ENCODE results near the gene PARVB. TPM values are rescaled to one million over a fixed set of nuclear protein-coding genes. Genes with fewer than 3 reads are reported as not detected.

The PARVB gene, protein sequence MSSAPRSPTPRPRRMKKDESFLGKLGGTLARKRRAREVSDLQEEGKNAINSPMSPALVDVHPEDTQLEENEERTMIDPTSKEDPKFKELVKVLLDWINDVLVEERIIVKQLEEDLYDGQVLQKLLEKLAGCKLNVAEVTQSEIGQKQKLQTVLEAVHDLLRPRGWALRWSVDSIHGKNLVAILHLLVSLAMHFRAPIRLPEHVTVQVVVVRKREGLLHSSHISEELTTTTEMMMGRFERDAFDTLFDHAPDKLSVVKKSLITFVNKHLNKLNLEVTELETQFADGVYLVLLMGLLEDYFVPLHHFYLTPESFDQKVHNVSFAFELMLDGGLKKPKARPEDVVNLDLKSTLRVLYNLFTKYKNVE
- total RNA-seq (8.0 and 10.2 TPM in 2 replicates), polyA plus RNA-seq (11.2 and 13.9 TPM in 2 replicates)

DNA sequence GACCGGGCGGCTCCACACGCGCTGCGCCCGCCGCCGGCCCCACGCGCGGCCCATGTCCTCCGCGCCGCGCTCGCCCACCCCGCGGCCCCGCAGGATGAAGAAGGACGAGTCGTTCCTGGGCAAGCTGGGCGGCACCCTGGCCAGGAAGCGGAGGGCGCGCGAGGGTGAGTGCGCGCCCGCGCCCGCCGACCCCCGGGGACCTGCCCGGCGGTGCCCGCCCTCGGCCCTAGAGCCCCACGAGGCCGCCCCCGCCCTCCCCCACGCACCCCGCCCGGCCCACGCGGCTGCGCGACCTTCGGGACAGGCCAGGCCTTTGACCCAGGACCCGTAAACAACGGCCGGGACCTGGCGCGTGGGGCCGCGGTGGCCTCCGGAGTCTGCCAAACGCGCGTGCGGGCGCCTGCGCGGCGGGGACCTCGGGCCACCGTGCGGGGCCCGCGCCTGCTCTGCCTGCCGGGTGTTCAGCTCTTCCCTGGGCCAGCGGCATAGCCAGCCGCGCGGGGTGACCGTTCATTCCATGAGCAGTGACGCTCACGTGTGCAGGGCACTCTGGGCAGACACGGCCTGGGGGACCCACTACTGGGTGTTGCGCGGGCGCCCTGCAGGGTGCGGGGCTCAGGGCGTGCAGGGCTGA is at the start of gene PARVB:
TSS of gene PARVB (plus strand) at position 15 of the 634 bp plus-strand sequence. CDS start at position 53, 38 bp downstream.
- peak; percentile 51 for DNase-seq (ENCODE audit: low spot score)
- no peaks in the 10 kb centered on the region for H4K20me1 ChIP-seq (ENCODE audit: insufficient read depth, poor library complexity, severe bottlenecking)
- no peak for TF ChIP-seq CTCF (IDR thresholded peaks at IDR 0.05; ENCODE audit: poor library complexity)
- TF ChIP-seq EZH2 (IDR thresholded peaks at IDR 0.05; ENCODE audit: borderline replicate concordance), result no peak
- TF ChIP-seq EZH2phosphoT487 (IDR thresholded peaks at IDR 0.05; ENCODE audit: low read depth, severe bottlenecking, unreplicated experiment), result no peak

GRCh38 chr22:43975041-43975440 is 49.1 kb upstream of the PARVB start:
- H3K4me3 ChIP-seq, result no peak overlapping the region
- H3K27ac ChIP-seq, result no peak overlapping the region
- no peaks in the 10 kb centered on the region for H3K9me2 ChIP-seq (replicated peaks; ENCODE audit: insufficient read depth)
- H3K79me2 ChIP-seq, result no peaks in the 10 kb centered on the region
- H3K4me2 ChIP-seq, result no peak overlapping the region
- H3K27me3 ChIP-seq, result no peaks in the 10 kb centered on the region
- no peak for TF ChIP-seq CTCF (IDR thresholded peaks at IDR 0.05; ENCODE audit: poor library complexity)
- no peak for TF ChIP-seq EZH2phosphoT487 (IDR thresholded peaks at IDR 0.05; ENCODE audit: low read depth, severe bottlenecking, unreplicated experiment)
- no peak for TF ChIP-seq EZH2 (IDR thresholded peaks at IDR 0.05; ENCODE audit: borderline replicate concordance)
- no peaks in the 10 kb centered on the region for H3K4me1 ChIP-seq (ENCODE audit: insufficient read depth)
- no peaks in the 10 kb centered on the region for H4K20me1 ChIP-seq (ENCODE audit: insufficient read depth, poor library complexity, severe bottlenecking)
- H3K36me3 ChIP-seq (replicated peaks; ENCODE audit: insufficient read depth, low read depth), result no peaks in the 10 kb centered on the region
- 86% methylated on average over 4 of the region's 4 CpGs for WGBS (ENCODE audit: low lambda C conversion rate, missing lambda C conversion rate)
- no peaks in the 10 kb centered on the region for H3K9me3 ChIP-seq (ENCODE audit: low read depth)
- H2AFZ ChIP-seq, result no peak overlapping the region
- DNase-seq (ENCODE audit: low spot score), result no peak

More for the DNA sequence above, at the start of gene PARVB:
- Histone ChIP-seq H2AFZ (peak within 1 kb of the TSS; percentile 98), H3K4me1 (ENCODE audit: insufficient read depth) (peaks cover 5% of the 10 kb centered on the region), H3K27me3 (no peaks in the 10 kb centered on the region), H3K79me2 (no peaks in the 10 kb centered on the region), H3K9me2 (replicated peaks; ENCODE audit: insufficient read depth) (no peaks in the 10 kb centered on the region), H3K4me3 (peak within 1 kb of the TSS; percentile 61), H3K36me3 (replicated peaks; ENCODE audit: insufficient read depth, low read depth) (no peaks in the 10 kb centered on the region), H3K4me2 (peak within 1 kb of the TSS; percentile 98), H3K27ac (peak within 1 kb of the TSS; percentile 31), H3K9me3 (ENCODE audit: low read depth) (no peaks in the 10 kb centered on the region)
- WGBS (ENCODE audit: low lambda C conversion rate, missing lambda C conversion rate), result 5% methylated on average over 59 of the region's 83 CpGs

DNA sequence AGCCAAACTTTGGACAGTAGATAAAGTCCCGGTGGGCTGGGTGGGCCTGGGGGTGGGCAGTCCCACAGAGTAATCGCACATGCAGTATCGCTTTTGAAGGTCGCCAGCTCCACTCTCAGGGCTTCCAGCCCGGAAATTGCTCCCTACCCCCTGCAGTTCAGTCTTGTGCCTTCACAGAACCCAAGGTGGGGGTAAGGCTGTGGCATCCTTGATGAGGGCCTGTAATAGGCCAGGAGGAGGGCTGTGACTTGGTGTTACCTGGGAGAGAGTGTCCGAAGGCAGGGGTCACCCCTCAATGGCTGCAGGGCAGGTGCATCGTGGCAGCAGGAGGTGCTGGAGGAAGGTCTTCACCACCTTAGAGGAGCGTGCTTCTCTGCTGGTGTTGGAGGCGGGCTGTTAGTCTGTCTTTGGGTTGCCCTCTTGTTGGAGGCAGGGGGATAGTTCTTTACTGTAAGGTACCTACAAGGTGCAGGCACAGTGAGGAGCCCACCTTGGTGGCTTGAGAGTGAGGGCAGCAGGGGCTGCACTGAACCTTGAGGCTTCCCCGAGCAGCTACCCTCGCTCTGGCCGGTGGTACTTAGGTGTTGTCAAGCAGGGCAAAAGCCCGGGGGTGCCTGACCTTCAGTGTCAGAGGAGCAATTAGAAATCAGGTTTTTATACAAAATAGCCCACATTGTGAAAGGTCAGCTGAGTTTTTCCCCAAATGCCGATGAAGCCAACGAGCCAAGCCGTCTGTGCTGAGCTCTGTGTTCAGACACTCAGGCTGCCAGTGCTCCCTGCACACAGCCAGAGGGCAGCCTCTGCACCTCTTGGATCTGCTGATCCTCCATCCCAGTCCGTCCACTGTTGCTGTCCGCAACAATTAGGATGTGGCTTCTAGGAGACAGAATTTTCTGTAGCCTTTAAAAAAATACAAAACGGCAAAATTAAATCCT is 47.0 kb upstream of the PARVB start:
- H3K79me2 ChIP-seq, result no peaks in the 10 kb centered on the region
- H3K4me2 ChIP-seq, result no peak overlapping the region
- H2AFZ ChIP-seq, result no peak overlapping the region
- no peak for TF ChIP-seq EZH2 (IDR thresholded peaks at IDR 0.05; ENCODE audit: borderline replicate concordance)
- no peak for TF ChIP-seq EZH2phosphoT487 (IDR thresholded peaks at IDR 0.05; ENCODE audit: low read depth, severe bottlenecking, unreplicated experiment)
- TF ChIP-seq CTCF (IDR thresholded peaks at IDR 0.05; ENCODE audit: poor library complexity), result no peak
- no peaks in the 10 kb centered on the region for H3K9me3 ChIP-seq (ENCODE audit: low read depth)
- H3K27ac ChIP-seq, result no peak overlapping the region
- H3K4me1 ChIP-seq (ENCODE audit: insufficient read depth), result no peaks in the 10 kb centered on the region
- H3K36me3 ChIP-seq (replicated peaks; ENCODE audit: insufficient read depth, low read depth), result no peaks in the 10 kb centered on the region
- no peak for DNase-seq (ENCODE audit: low spot score)
- H3K4me3 ChIP-seq, result no peak overlapping the region
- no peaks in the 10 kb centered on the region for H3K9me2 ChIP-seq (replicated peaks; ENCODE audit: insufficient read depth)
- 93% methylated on average over 16 of the region's 19 CpGs for WGBS (ENCODE audit: low lambda C conversion rate, missing lambda C conversion rate)
- no peaks in the 10 kb centered on the region for H3K27me3 ChIP-seq
- H4K20me1 ChIP-seq (ENCODE audit: insufficient read depth, poor library complexity, severe bottlenecking), result no peaks in the 10 kb centered on the region
